ENCODE data around the gene NOTUM. TPM values are rescaled to one million over a fixed set of nuclear protein-coding genes. Genes with fewer than 3 reads are reported as not detected.

Gene NOTUM
- total RNA-seq, 4 donors from 2014 or later, result 1.7 to 1.8 (median 1.7) TPM; not detected in 1

DNA sequence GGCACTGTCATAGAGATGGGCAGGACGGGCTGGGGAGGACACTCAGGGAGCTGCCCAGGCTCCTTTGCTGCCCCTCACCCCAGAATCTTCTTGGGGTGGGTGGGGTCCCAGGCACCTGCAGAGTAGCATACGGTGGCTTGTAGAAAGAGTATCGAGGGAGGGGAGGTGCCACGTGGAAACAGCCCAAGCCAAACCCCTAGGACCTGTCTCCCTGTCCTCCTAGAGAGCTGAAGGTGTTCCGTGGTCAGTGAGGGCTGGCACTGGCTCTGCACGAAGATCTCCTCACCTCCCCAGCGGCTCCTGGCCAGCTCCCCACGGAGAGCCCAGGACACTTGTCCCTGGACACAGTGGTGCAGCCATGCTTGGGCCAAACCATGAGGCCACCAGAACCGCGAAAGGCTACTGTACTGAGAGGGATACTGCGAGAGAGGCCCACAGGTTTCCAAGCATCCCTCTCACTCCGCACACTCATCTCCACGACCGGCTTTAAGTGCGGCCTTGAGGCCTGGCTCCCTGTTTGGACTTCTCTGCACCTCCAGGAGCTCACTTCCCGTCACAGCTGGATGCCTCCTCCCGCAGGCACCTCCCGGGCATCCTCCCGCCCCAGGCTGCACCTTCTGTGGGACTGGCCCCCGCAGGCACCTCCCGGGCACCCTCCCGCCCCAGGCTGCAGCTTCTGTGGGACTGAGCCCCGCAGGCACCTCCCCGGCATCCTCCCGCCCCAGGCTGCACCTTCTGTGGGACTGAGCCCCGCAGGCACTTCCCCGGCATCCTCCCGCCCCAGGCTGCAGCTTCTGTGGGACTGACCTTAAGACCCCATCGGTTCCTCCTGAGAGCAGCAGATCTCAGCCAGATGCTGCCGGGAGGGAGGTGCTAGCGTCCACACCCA lies 31.5 kb downstream of the NOTUM start:
- intact Hi-C loops (cut with DNase I; ENCODE audit: low total_unique reads), result loop anchor here (10.0 kb wide), 2 partner anchors 525 to 605 kb away; partner anchors contain the start of genes CYBC1 and NARF
- DNase-seq, result no peak
- no peak overlapping the region for H3K4me3 ChIP-seq

DNA sequence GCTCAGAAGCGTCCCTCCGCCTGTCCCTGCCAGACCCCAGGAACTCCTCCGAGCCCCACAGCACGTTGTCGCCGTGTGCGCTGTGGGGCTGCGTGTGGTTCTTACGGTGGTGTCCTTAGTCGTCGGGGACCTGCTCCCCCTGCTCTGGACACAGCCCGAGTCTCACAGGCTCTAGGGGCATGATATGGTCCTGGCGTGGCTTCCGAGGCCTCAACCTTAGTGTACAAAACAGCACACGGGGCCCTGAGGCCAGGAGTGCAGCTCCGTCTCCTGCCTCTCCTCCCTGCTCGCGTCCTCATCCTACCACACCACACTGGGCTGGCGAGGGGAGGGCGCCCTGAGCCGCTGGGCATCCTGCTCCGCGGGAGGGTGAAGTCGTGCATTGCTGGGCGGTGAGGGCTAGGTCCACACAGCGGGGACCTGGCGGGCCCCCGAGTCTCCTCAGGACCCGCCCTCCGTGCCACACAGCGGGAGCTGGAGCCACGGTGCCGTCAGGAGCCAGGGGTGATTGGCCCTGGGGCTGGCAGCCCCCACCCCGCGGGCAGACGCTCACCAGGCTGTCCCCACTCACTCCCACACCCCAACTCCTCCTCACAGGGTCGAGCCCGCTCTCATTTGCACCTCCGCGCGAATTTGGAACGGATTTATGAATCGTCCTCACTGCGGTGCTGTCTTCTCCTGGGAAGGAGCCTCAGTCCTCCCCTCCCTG lies 32.3 kb downstream of the NOTUM start:
- Histone ChIP-seq H3K36me3 (no peaks in the 10 kb centered on the region), H3K27ac (peak overlapping the region in 1 of 4 donors; percentile 55), H3K27me3 (peaks cover 0 to 3% (median 0%) of the 10 kb centered on the region in 3 donors), H3K9me3 (no peaks in the 10 kb centered on the region), H3K4me3 (peak overlapping the region; percentile 53 to 76 (median 66)), H3K4me1 (peaks cover 35% of the 10 kb centered on the region in 2 donors)
- in situ Hi-C loops (cut with MboI; ENCODE audit: low sequenced_read_pairs in 4 of 4), result no loop called here
- TF ChIP-seq, protein P1, sequence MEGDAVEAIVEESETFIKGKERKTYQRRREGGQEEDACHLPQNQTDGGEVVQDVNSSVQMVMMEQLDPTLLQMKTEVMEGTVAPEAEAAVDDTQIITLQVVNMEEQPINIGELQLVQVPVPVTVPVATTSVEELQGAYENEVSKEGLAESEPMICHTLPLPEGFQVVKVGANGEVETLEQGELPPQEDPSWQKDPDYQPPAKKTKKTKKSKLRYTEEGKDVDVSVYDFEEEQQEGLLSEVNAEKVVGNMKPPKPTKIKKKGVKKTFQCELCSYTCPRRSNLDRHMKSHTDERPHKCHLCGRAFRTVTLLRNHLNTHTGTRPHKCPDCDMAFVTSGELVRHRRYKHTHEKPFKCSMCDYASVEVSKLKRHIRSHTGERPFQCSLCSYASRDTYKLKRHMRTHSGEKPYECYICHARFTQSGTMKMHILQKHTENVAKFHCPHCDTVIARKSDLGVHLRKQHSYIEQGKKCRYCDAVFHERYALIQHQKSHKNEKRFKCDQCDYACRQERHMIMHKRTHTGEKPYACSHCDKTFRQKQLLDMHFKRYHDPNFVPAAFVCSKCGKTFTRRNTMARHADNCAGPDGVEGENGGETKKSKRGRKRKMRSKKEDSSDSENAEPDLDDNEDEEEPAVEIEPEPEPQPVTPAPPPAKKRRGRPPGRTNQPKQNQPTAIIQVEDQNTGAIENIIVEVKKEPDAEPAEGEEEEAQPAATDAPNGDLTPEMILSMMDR (IDR thresholded peaks at IDR 0.05 in 4 of 5, conservative IDR thresholded peaks at IDR 0.05 in 1 of 5), result no peak
- no peak for TF ChIP-seq POLR2A (IDR thresholded peaks at IDR 0.05)
- ATAC-seq (no peak), DNase-seq (no peak)
- intact Hi-C loops (cut with DNase I; ENCODE audit: low total_unique reads), result loop anchor here (10.0 kb wide), 2 partner anchors 526 to 604 kb away; partner anchors contain the start of genes CYBC1 and NARF

More for the DNA sequence above, 31.5 kb downstream of the NOTUM start:
- H3K4me1 ChIP-seq, result peaks cover 27% of the 10 kb centered on the region in 2 donors
- in situ Hi-C loops (cut with MboI; ENCODE audit: low sequenced_read_pairs in 4 of 4), result no loop called here
- no peaks in the 10 kb centered on the region for H3K36me3 ChIP-seq
- H3K9me3 ChIP-seq, result no peaks in the 10 kb centered on the region
- no peak for ATAC-seq
- H3K27ac ChIP-seq, result no peak overlapping the region
- no peak for TF ChIP-seq POLR2A (IDR thresholded peaks at IDR 0.05)
- TF ChIP-seq, protein P1 (IDR thresholded peaks at IDR 0.05 in 4 of 5, conservative IDR thresholded peaks at IDR 0.05 in 1 of 5), result no peak
- peaks cover 0 to 3% (median 0%) of the 10 kb centered on the region in 3 donors for H3K27me3 ChIP-seq

DNA sequence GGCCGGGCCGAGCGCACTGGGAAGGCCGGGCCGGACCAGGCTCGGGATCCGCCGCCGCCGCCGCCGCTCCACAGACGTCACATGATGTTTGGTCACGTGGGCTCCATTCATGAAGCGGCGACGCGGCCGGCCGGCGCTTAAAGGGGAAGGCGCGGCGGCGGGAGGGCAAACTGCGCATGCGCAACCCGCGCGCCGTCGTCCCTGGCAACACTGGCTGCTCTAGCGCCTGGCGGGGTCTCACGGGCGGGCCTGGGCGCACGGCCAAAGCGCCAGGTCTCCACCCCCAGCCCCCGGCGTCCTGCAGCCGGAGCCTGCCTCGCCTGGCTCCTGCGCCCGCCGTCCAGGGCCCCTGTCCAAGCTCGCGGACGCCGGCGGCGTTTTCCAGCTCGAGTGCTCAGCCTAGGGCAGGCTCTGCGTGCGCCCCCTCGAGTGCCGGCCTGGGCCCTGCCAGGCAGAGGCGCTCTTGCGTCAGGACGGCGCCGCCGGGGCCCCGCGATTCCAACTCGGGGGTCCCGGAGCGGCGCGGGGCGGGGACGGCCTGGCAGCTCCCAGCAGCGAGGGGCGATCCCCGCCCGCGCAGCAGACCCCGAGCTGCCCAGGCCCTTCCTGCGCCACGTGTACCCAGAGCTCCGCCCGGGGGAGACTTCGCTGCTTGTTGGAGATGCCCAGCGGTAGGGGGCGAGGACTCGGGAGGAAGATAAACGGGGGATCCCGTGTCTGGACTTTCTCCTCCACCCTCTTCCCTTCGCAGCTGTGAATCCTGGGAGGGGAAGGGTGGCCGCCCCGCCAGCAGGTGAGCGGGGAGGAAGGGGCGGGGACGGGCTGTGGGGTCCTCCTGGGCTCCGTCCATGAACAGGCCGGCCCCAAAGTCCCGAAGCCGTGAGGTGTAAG lies 33.1 kb downstream of the NOTUM start, which contains the start of gene MAFG:
Gene MAFG (minus strand): TSS at position 83 of the 891 bp plus-strand sequence. CDS start 4,550 bp downstream, outside the sequence.
- no peaks in the 10 kb centered on the region for H3K36me3 ChIP-seq
- intact Hi-C loops (cut with DNase I; ENCODE audit: low total_unique reads), result loop anchor here (2.0 to 10.0 kb wide), 3 partner anchors 41 to 603 kb away; partner anchors contain the start of genes CYBC1 and NARF
- no peaks in the 10 kb centered on the region for H3K9me3 ChIP-seq
- H3K4me1 ChIP-seq, result peaks cover 38 to 40% of the 10 kb centered on the region in 2 donors
- H3K27me3 ChIP-seq, result peaks cover 0 to 3% (median 0%) of the 10 kb centered on the region in 3 donors
- H3K27ac ChIP-seq, result peak within 1 kb of the TSS; percentile 90 to 98 (median 93)
- in situ Hi-C loops (cut with MboI; ENCODE audit: low sequenced_read_pairs in 4 of 4), result no loop called here
- peak; percentile 82 to 86 for DNase-seq
- H3K4me3 ChIP-seq, result peak within 1 kb of the TSS; percentile 68 to 89 (median 77)
- ATAC-seq, result peak; percentile 55 to 59
- TF ChIP-seq, protein P1 (IDR thresholded peaks at IDR 0.05 in 4 of 5, conservative IDR thresholded peaks at IDR 0.05 in 1 of 5), result peak in 4 of 5 experiments; percentile 1 to 20 (median 19)
- peak; percentile 92 to 95 for TF ChIP-seq POLR2A (IDR thresholded peaks at IDR 0.05)

All from gastrocnemius medialis (tissue), 4 donors.